HG02763 (cell line): ENCODE measurements around the gene DCTPP1.
"Not testable (repeated sequence)": the region's sequence is repeated elsewhere in the genome, so short reads cannot be mapped to it uniquely, and the experiment has no call there.

ENCODE experiments used
- ATAC-seq: cut with Tn5 transposase; IDR thresholded peaks from one replicate; pipeline ENCODE4 v1.9.1; 2021; ENCODE audit warnings: mild to moderate bottlenecking, moderate library complexity; ENCODE audit not compliant: unreplicated experiment

The DCTPP1 gene

GRCh38 chr16:30429678-30430427 is at the start of gene DCTPP1:
TSS of gene DCTPP1 (minus strand) at chr16:30430030. CDS start at chr16:30429980, 50 bp downstream.
- ATAC-seq = peak; percentile 96

GRCh38 chr16:30478766-30479478 is 49.1 kb upstream of the DCTPP1 start:
- ATAC-seq = no peak

- ATAC-seq = not testable (repeated sequence)
Measured at GRCh38 chr16:30477773-30478172, 47.9 kb upstream of the DCTPP1 start.

GRCh38 chr16:30476991-30477390 is 47.2 kb upstream of the DCTPP1 start:
- ATAC-seq = no peak

- ATAC-seq = no peak
Measured at GRCh38 chr16:30474684-30475083, 44.9 kb upstream of the DCTPP1 start.

- ATAC-seq = no peak
Measured at GRCh38 chr16:30474074-30474452, 44.2 kb upstream of the DCTPP1 start.

GRCh38 chr16:30473231-30474073 is 43.6 kb upstream of the DCTPP1 start:
- peak; percentile 26 for ATAC-seq

- ATAC-seq = peak; percentile 50
Measured at GRCh38 chr16:30472328-30472942, 42.6 kb upstream of the DCTPP1 start, which contains the start of gene ITGAL. TSS of gene ITGAL (plus strand) at chr16:30472742. CDS start at chr16:30472838, 96 bp downstream.

GRCh38 chr16:30470632-30470995 is 40.8 kb upstream of the DCTPP1 start:
- ATAC-seq = no peak

- no peak for ATAC-seq
Measured at GRCh38 chr16:30470170-30470512, 40.3 kb upstream of the DCTPP1 start.

GRCh38 chr16:30464078-30464477 is 34.2 kb upstream of the DCTPP1 start:
- ATAC-seq = no peak

- ATAC-seq = not testable (repeated sequence)
Measured at GRCh38 chr16:30461426-30461825, 31.6 kb upstream of the DCTPP1 start.

GRCh38 chr16:30459456-30459855 is 29.6 kb upstream of the DCTPP1 start:
- no peak for ATAC-seq

- peak; percentile 83 for ATAC-seq
Measured at GRCh38 chr16:30458561-30459394, 28.9 kb upstream of the DCTPP1 start.

GRCh38 chr16:30457743-30458560 is 28.1 kb upstream of the DCTPP1 start:
- no peak for ATAC-seq

GRCh38 chr16:30457256-30457655 is 27.4 kb upstream of the DCTPP1 start:
- no peak for ATAC-seq

GRCh38 chr16:30456302-30456701 is 26.5 kb upstream of the DCTPP1 start:
- no peak for ATAC-seq

- not testable (repeated sequence) for ATAC-seq
Measured at GRCh38 chr16:30452709-30453580, 23.1 kb upstream of the DCTPP1 start.
